HepG2 (cell line): ENCODE measurements around the gene GLI3.

Experiments
- CTCF ChIP-seq: sonication (generic); formaldehyde crosslinking; IDR thresholded peaks from 2 replicates; pipeline ENCODE4 v1.5.0; 2020; ENCODE audit warnings: mild to moderate bottlenecking, missing genetic modification reagents, moderate library complexity
- JUND ChIP-seq: sonication (generic); formaldehyde crosslinking; IDR thresholded peaks from 2 replicates; pipeline ENCODE4 v1.8.0; 2022; ENCODE audit warnings: mild to moderate bottlenecking, missing genetic modification reagents
- PBX3 ChIP-seq: sonication (generic); formaldehyde crosslinking; IDR thresholded peaks from 2 replicates; pipeline ENCODE4 v1.8.1; 2023; ENCODE audit warnings: missing genetic modification reagents, inconsistent platforms, borderline replicate concordance
- POLR2G ChIP-seq: fragments of 200-400 bp; formaldehyde crosslinking; IDR thresholded peaks from 2 replicates; pipeline ENCODE4 v1.6.1; 2018; ENCODE audit warnings: mild to moderate bottlenecking, low read depth, low read length, moderate library complexity
- SALL2 ChIP-seq: sonication (generic); formaldehyde crosslinking; IDR thresholded peaks from 2 replicates; pipeline ENCODE4 v1.8.1; 2023; ENCODE audit warnings: mild to moderate bottlenecking, missing genetic modification reagents, inconsistent platforms
- TBX2 ChIP-seq: sonication (generic); formaldehyde crosslinking; IDR thresholded peaks from 2 replicates; pipeline ENCODE4 v1.5.0; 2020; ENCODE audit warnings: missing genetic modification reagents, mild to moderate bottlenecking, borderline replicate concordance
- ZBTB33 ChIP-seq: sonication (generic); formaldehyde crosslinking; IDR thresholded peaks from 2 replicates; pipeline ENCODE4 v1.4.0; 2020; ENCODE audit warnings: missing genetic modification reagents
- ZBTB44 ChIP-seq: sonication (generic); formaldehyde crosslinking; IDR thresholded peaks from 2 replicates; pipeline ENCODE4 v1.4.0; 2020; ENCODE audit warnings: missing genetic modification reagents
- ZNF20 ChIP-seq: sonication (generic); formaldehyde crosslinking; IDR thresholded peaks from 2 replicates; pipeline ENCODE4 v1.4.0; 2020; ENCODE audit warnings: mild to moderate bottlenecking, moderate library complexity, missing genetic modification reagents
- ZNF674 ChIP-seq: sonication (generic); formaldehyde crosslinking; IDR thresholded peaks from 2 replicates; pipeline ENCODE4 v1.5.0; 2020; ENCODE audit warnings: low read depth, mild to moderate bottlenecking, missing genetic modification reagents

GRCh38 chr7:42082144-42082543 is 154.9 kb downstream of the GLI3 start:
- TF ChIP-seq CTCF (CRISPR knock-in tag) (no peak), ZBTB33 (CRISPR knock-in tag) (no peak), JUND (no peak), SALL2 (CRISPR knock-in tag) (no peak), TBX2 (CRISPR knock-in tag) (no peak), ZNF20 (no peak), POLR2G (no peak), ZNF674 (CRISPR knock-in tag) (no peak), PBX3 (CRISPR knock-in tag) (no peak), ZBTB44 (CRISPR knock-in tag) (no peak)
